ENCODE results near the gene TBCK.

The TBCK gene

GRCh38 chr4:106034220-106034619 lies 281.8 kb downstream of the TBCK start:
- no peak overlapping the region for H2AFZ ChIP-seq (ENCODE audit: low read length)
- peaks cover 0 to 1% of the 10 kb centered on the region in 2 donors for H3K9me3 ChIP-seq (replicated peaks in 1 of 2; ENCODE audit: control insufficient read depth in 2 of 2, insufficient read depth in 1 of 2, low read depth in 1 of 2, low read length in 2 of 2)
- no peak overlapping the region for H3K4me3 ChIP-seq (ENCODE audit: low read length in 2 of 2)
- no CpG with 5 or more reads among the region's 3 CpGs for WGBS, 2 donors (ENCODE audit: extremely low coverage in 2 of 2, insufficient read length in 2 of 2, insufficient replicate concordance in 1 of 2)
- no peak overlapping the region for H2BK5ac ChIP-seq (ENCODE audit: low read length)
- no peak overlapping the region for H3K4ac ChIP-seq (ENCODE audit: low read length)
- no peak overlapping the region for H3K23ac ChIP-seq (ENCODE audit: low read depth, low read length, poor library complexity)
- H4K8ac ChIP-seq (ENCODE audit: low read depth, low read length) = no peak overlapping the region
- no peak overlapping the region for H3K18ac ChIP-seq (ENCODE audit: low read length)
- H2BK15ac ChIP-seq (ENCODE audit: low read length) = no peak overlapping the region
- no peak overlapping the region for H2BK12ac ChIP-seq (ENCODE audit: low read length)
- no peak overlapping the region for H3K4me2 ChIP-seq (ENCODE audit: insufficient read depth, low read length, poor library complexity, severe bottlenecking)
- no peaks in the 10 kb centered on the region for H3K36me3 ChIP-seq (replicated peaks in 1 of 2; ENCODE audit: control insufficient read depth in 2 of 2, insufficient read depth in 2 of 2, low read length in 2 of 2)
- no peak overlapping the region for H3K9ac ChIP-seq (ENCODE audit: low read depth, low read length, poor library complexity)
- no peaks in the 10 kb centered on the region for H3K27me3 ChIP-seq (ENCODE audit: control insufficient read depth in 3 of 3, insufficient read depth in 3 of 3, low read depth in 1 of 3, low read length in 3 of 3)
- no peaks in the 10 kb centered on the region for H3K4me1 ChIP-seq (ENCODE audit: control insufficient read depth in 2 of 2, insufficient read depth in 1 of 2, low read depth in 1 of 2, low read length in 2 of 2)
- H4K91ac ChIP-seq (ENCODE audit: low read depth, low read length, poor library complexity) = no peak overlapping the region
- H2BK120ac ChIP-seq (ENCODE audit: low read depth, low read length) = no peak overlapping the region
- no peak overlapping the region for H2AK5ac ChIP-seq (ENCODE audit: low read depth, low read length)
- H3K27ac ChIP-seq (replicated peaks; ENCODE audit: low read length) = no peak overlapping the region
- DNase-seq (ENCODE audit: low spot score) = no peak
- H3K14ac ChIP-seq (ENCODE audit: low read length) = no peak overlapping the region
- no peaks in the 10 kb centered on the region for H3K79me1 ChIP-seq (ENCODE audit: low read depth, low read length)

GRCh38 chr4:106033469-106033868 lies 282.5 kb downstream of the TBCK start:
- H3K27ac ChIP-seq (replicated peaks; ENCODE audit: low read length) = no peak overlapping the region
- no peak for DNase-seq (ENCODE audit: low spot score)
- H3K23ac ChIP-seq (ENCODE audit: low read depth, low read length, poor library complexity) = no peak overlapping the region

GRCh38 chr4:106032851-106033286 lies 283.1 kb downstream of the TBCK start:
- Histone ChIP-seq H3K36me3 (replicated peaks in 1 of 2; ENCODE audit: control insufficient read depth in 2 of 2, insufficient read depth in 2 of 2, low read length in 2 of 2) (no peaks in the 10 kb centered on the region), H3K27ac (replicated peaks; ENCODE audit: low read length) (no peak overlapping the region)

More at GRCh38 chr4:106033469-106033868, 282.5 kb downstream of the TBCK start:
- H2BK120ac ChIP-seq (ENCODE audit: low read depth, low read length) = no peak overlapping the region
- H3K79me1 ChIP-seq (ENCODE audit: low read depth, low read length) = no peaks in the 10 kb centered on the region
- H3K14ac ChIP-seq (ENCODE audit: low read length) = no peak overlapping the region
- no peaks in the 10 kb centered on the region for H3K4me1 ChIP-seq (ENCODE audit: control insufficient read depth in 2 of 2, insufficient read depth in 1 of 2, low read depth in 1 of 2, low read length in 2 of 2)
- no peak overlapping the region for H2BK15ac ChIP-seq (ENCODE audit: low read length)
- no peak overlapping the region for H2AFZ ChIP-seq (ENCODE audit: low read length)
- H3K36me3 ChIP-seq (replicated peaks in 1 of 2; ENCODE audit: control insufficient read depth in 2 of 2, insufficient read depth in 2 of 2, low read length in 2 of 2) = no peaks in the 10 kb centered on the region
- no peaks in the 10 kb centered on the region for H3K27me3 ChIP-seq (ENCODE audit: control insufficient read depth in 3 of 3, insufficient read depth in 3 of 3, low read depth in 1 of 3, low read length in 3 of 3)
- H3K4me2 ChIP-seq (ENCODE audit: insufficient read depth, low read length, poor library complexity, severe bottlenecking) = no peak overlapping the region
- no peak overlapping the region for H3K4ac ChIP-seq (ENCODE audit: low read length)
- H2BK5ac ChIP-seq (ENCODE audit: low read length) = no peak overlapping the region
- H3K9me3 ChIP-seq (replicated peaks in 1 of 2; ENCODE audit: control insufficient read depth in 2 of 2, insufficient read depth in 1 of 2, low read depth in 1 of 2, low read length in 2 of 2) = peaks cover 0 to 1% of the 10 kb centered on the region in 2 donors
- H4K91ac ChIP-seq (ENCODE audit: low read depth, low read length, poor library complexity) = no peak overlapping the region
- H3K4me3 ChIP-seq (ENCODE audit: low read length in 2 of 2) = no peak overlapping the region
- no peak overlapping the region for H2AK5ac ChIP-seq (ENCODE audit: low read depth, low read length)
- H4K8ac ChIP-seq (ENCODE audit: low read depth, low read length) = no peak overlapping the region
- no peak overlapping the region for H3K18ac ChIP-seq (ENCODE audit: low read length)
- no peak overlapping the region for H3K9ac ChIP-seq (ENCODE audit: low read depth, low read length, poor library complexity)
- H2BK12ac ChIP-seq (ENCODE audit: low read length) = no peak overlapping the region

GRCh38 chr4:106022454-106022853 lies 293.6 kb downstream of the TBCK start:
- peaks cover 0 to 3% of the 10 kb centered on the region in 2 donors for H3K9me3 ChIP-seq (replicated peaks in 1 of 2; ENCODE audit: control insufficient read depth in 2 of 2, insufficient read depth in 1 of 2, low read depth in 1 of 2, low read length in 2 of 2)
- H4K91ac ChIP-seq (ENCODE audit: low read depth, low read length, poor library complexity) = no peak overlapping the region
- no peak overlapping the region for H2BK5ac ChIP-seq (ENCODE audit: low read length)
- no peak for DNase-seq (ENCODE audit: low spot score)
- H3K23ac ChIP-seq (ENCODE audit: low read depth, low read length, poor library complexity) = no peak overlapping the region
- H3K79me1 ChIP-seq (ENCODE audit: low read depth, low read length) = no peaks in the 10 kb centered on the region
- H3K4ac ChIP-seq (ENCODE audit: low read length) = no peak overlapping the region
- no peak overlapping the region for H4K8ac ChIP-seq (ENCODE audit: low read depth, low read length)
- H2BK15ac ChIP-seq (ENCODE audit: low read length) = no peak overlapping the region
- H3K14ac ChIP-seq (ENCODE audit: low read length) = no peak overlapping the region
- H3K4me1 ChIP-seq (ENCODE audit: control insufficient read depth in 2 of 2, insufficient read depth in 1 of 2, low read depth in 1 of 2, low read length in 2 of 2) = no peaks in the 10 kb centered on the region
- no peak overlapping the region for H2BK12ac ChIP-seq (ENCODE audit: low read length)
- no peak overlapping the region for H2AFZ ChIP-seq (ENCODE audit: low read length)
- no peak overlapping the region for H3K18ac ChIP-seq (ENCODE audit: low read length)
- WGBS, 2 donors (ENCODE audit: extremely low coverage in 2 of 2, insufficient read length in 2 of 2, insufficient replicate concordance in 1 of 2) = no CpG with 5 or more reads among the region's 2 CpGs
- no peak overlapping the region for H2BK120ac ChIP-seq (ENCODE audit: low read depth, low read length)
- no peaks in the 10 kb centered on the region for H3K27me3 ChIP-seq (ENCODE audit: control insufficient read depth in 3 of 3, insufficient read depth in 3 of 3, low read depth in 1 of 3, low read length in 3 of 3)
- no peak overlapping the region for H3K9ac ChIP-seq (ENCODE audit: low read depth, low read length, poor library complexity)
- no peak overlapping the region for H2AK5ac ChIP-seq (ENCODE audit: low read depth, low read length)
- H3K4me3 ChIP-seq (ENCODE audit: low read length in 2 of 2) = no peak overlapping the region
- H3K4me2 ChIP-seq (ENCODE audit: insufficient read depth, low read length, poor library complexity, severe bottlenecking) = no peak overlapping the region
- no peaks in the 10 kb centered on the region for H3K36me3 ChIP-seq (replicated peaks in 1 of 2; ENCODE audit: control insufficient read depth in 2 of 2, insufficient read depth in 2 of 2, low read length in 2 of 2)
- no peak overlapping the region for H3K27ac ChIP-seq (replicated peaks; ENCODE audit: low read length)

More at GRCh38 chr4:106032851-106033286, 283.1 kb downstream of the TBCK start:
- Histone ChIP-seq H3K4me1 (ENCODE audit: control insufficient read depth in 2 of 2, insufficient read depth in 1 of 2, low read depth in 1 of 2, low read length in 2 of 2) (no peaks in the 10 kb centered on the region), H3K4me3 (ENCODE audit: low read length in 2 of 2) (no peak overlapping the region), H2BK15ac (ENCODE audit: low read length) (no peak overlapping the region), H2BK5ac (ENCODE audit: low read length) (no peak overlapping the region), H3K23ac (ENCODE audit: low read depth, low read length, poor library complexity) (no peak overlapping the region), H2BK120ac (ENCODE audit: low read depth, low read length) (no peak overlapping the region), H2AK5ac (ENCODE audit: low read depth, low read length) (no peak overlapping the region), H4K8ac (ENCODE audit: low read depth, low read length) (no peak overlapping the region), H3K27me3 (ENCODE audit: control insufficient read depth in 3 of 3, insufficient read depth in 3 of 3, low read depth in 1 of 3, low read length in 3 of 3) (no peaks in the 10 kb centered on the region), H2AFZ (ENCODE audit: low read length) (no peak overlapping the region), H4K91ac (ENCODE audit: low read depth, low read length, poor library complexity) (no peak overlapping the region), H3K9ac (ENCODE audit: low read depth, low read length, poor library complexity) (no peak overlapping the region), H3K79me1 (ENCODE audit: low read depth, low read length) (no peaks in the 10 kb centered on the region), H3K9me3 (replicated peaks in 1 of 2; ENCODE audit: control insufficient read depth in 2 of 2, insufficient read depth in 1 of 2, low read depth in 1 of 2, low read length in 2 of 2) (peaks cover 0 to 1% of the 10 kb centered on the region in 2 donors), H3K4ac (ENCODE audit: low read length) (no peak overlapping the region), H3K4me2 (ENCODE audit: insufficient read depth, low read length, poor library complexity, severe bottlenecking) (no peak overlapping the region), H3K18ac (ENCODE audit: low read length) (no peak overlapping the region), H3K14ac (ENCODE audit: low read length) (no peak overlapping the region), H2BK12ac (ENCODE audit: low read length) (no peak overlapping the region)
- DNase-seq (ENCODE audit: low spot score) = no peak
- no CpG with 5 or more reads among the region's 1 CpG for WGBS, 2 donors (ENCODE audit: extremely low coverage in 2 of 2, insufficient read length in 2 of 2, insufficient replicate concordance in 1 of 2)

All from neuronal stem cell (in vitro differentiated cells).